ENCODE results near the gene PARVB.

PARVB gene

DNA sequence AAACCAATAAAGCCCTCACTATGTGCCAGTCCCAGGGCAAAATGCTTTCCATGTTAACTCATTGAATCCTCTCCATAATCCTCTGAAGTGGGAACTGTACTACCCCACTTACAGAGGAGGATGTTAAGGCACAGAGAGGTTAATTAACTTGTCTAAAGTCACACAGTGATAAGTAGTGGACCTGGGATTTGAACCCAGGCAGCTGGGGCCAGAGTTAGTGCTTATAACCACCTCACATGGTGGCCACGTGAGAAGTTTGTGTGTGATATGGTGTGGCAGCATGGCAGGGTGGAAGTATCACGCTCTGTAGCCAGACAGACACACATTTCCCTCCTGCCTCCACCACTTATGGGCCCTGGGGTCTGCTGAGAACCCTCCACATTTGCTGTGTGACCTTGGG is 173.2 kb downstream of the PARVB start:
- Histone ChIP-seq H3K9ac (ENCODE audit: insufficient read length, low read depth) (no peak overlapping the region), H3K4me3 (ENCODE audit: insufficient read length, low read depth) (no peak overlapping the region), H3K4me1 (ENCODE audit: insufficient read depth, insufficient read length) (peaks cover 7% of the 10 kb centered on the region), H3K27me3 (ENCODE audit: insufficient read depth, insufficient read length) (no peaks in the 10 kb centered on the region), H3K36me3 (ENCODE audit: insufficient read depth, insufficient read length, low read length) (no peaks in the 10 kb centered on the region), H3K9me3 (ENCODE audit: insufficient read depth, low read length) (no peaks in the 10 kb centered on the region)
- TF ChIP-seq SUZ12 (IDR thresholded peaks at IDR 0.05; ENCODE audit: extremely low read depth, insufficient read depth, insufficient read length) = no peak
- no peak for TF ChIP-seq YY1 (IDR thresholded peaks at IDR 0.05; ENCODE audit: insufficient read depth, insufficient read length)
- no peak for TF ChIP-seq ZNF274 (IDR thresholded peaks at IDR 0.05; ENCODE audit: low read depth, low read length)
- no peak for DNase-seq (ENCODE audit: low read depth, low spot score)

DNA sequence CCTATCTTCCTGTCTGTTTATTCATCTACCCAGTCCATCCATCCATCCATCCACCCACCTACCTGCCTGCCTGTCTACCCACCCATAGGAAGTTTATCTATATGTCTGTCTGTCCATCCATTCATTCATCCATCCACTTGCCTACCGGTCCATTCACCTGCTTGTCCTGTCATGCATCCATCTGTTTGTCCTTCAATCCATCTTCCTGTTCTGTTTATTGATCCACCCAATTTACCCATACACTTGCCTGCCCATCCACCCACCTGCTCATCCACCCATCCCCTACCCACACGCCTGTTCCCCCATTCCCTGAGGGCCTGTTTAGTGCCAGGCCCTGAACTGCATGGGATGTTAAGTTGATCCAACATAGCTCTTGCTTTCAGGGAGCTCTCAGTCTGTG is 175.1 kb downstream of the PARVB start:
- H3K27me3 ChIP-seq (ENCODE audit: insufficient read depth, insufficient read length) = no peaks in the 10 kb centered on the region
- no peaks in the 10 kb centered on the region for H3K9me3 ChIP-seq (ENCODE audit: insufficient read depth, low read length)
- no peak overlapping the region for H3K4me3 ChIP-seq (ENCODE audit: insufficient read length, low read depth)
- H3K4me1 ChIP-seq (ENCODE audit: insufficient read depth, insufficient read length) = peaks cover 7% of the 10 kb centered on the region
- H3K9ac ChIP-seq (ENCODE audit: insufficient read length, low read depth) = no peak overlapping the region
- no peak for DNase-seq (ENCODE audit: low read depth, low spot score)
- TF ChIP-seq SUZ12 (IDR thresholded peaks at IDR 0.05; ENCODE audit: extremely low read depth, insufficient read depth, insufficient read length) (no peak), YY1 (IDR thresholded peaks at IDR 0.05; ENCODE audit: insufficient read depth, insufficient read length) (no peak), ZNF274 (IDR thresholded peaks at IDR 0.05; ENCODE audit: low read depth, low read length) (no peak)
- H3K36me3 ChIP-seq (ENCODE audit: insufficient read depth, insufficient read length, low read length) = no peaks in the 10 kb centered on the region

DNA sequence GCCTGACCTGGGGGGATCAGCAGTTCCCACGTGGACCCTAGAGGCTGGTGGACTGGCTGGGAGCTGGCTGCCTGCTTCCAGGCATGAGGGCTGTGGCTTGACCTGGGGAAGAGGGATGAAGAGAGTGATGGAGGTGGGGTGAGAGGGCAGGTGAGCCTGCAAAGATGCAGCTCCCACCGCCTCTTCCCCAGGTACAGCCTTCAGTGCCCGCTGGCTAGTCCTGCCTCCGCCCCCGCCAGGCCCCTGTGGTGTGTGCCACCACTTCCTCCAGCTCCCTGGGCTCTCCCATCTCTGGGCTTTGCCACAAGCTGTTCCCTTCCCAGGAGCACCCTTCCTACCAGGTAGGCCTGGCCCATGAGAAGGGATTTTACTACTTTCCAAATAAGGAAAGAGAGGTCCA is 175.8 kb downstream of the PARVB start:
- H3K27me3 ChIP-seq (ENCODE audit: insufficient read depth, insufficient read length) = no peaks in the 10 kb centered on the region
- H3K9ac ChIP-seq (ENCODE audit: insufficient read length, low read depth) = no peak overlapping the region
- H3K9me3 ChIP-seq (ENCODE audit: insufficient read depth, low read length) = no peaks in the 10 kb centered on the region
- no peak overlapping the region for H3K4me3 ChIP-seq (ENCODE audit: insufficient read length, low read depth)
- TF ChIP-seq YY1 (IDR thresholded peaks at IDR 0.05; ENCODE audit: insufficient read depth, insufficient read length) (no peak), ZNF274 (IDR thresholded peaks at IDR 0.05; ENCODE audit: low read depth, low read length) (no peak), SUZ12 (IDR thresholded peaks at IDR 0.05; ENCODE audit: extremely low read depth, insufficient read depth, insufficient read length) (no peak)
- no peaks in the 10 kb centered on the region for H3K36me3 ChIP-seq (ENCODE audit: insufficient read depth, insufficient read length, low read length)
- H3K4me1 ChIP-seq (ENCODE audit: insufficient read depth, insufficient read length) = peaks cover 7% of the 10 kb centered on the region
- no peak for DNase-seq (ENCODE audit: low read depth, low spot score)

DNA sequence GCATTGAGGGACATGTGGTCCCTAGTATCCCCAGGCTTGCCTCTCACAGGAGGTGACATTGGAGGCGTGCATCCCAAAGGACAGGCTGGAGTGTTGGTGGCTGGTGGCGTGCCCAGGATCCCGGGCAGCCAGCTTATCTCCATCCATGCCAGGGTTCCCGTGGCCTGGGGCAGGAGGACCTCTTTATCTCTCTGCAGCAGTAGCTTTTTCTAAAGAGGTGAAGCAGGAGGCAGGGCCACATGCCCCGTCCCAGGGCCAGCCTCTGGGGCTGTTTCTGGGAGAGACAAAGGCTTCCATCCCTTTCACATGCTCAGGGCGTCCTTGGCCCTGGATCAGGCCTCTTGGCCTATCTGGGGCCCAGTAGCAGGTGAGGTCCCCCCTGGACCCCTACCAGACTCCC is 176.3 kb downstream of the PARVB start:
- Histone ChIP-seq H3K9ac (ENCODE audit: insufficient read length, low read depth) (no peak overlapping the region), H3K27me3 (ENCODE audit: insufficient read depth, insufficient read length) (no peaks in the 10 kb centered on the region), H3K4me1 (ENCODE audit: insufficient read depth, insufficient read length) (peaks cover 6% of the 10 kb centered on the region), H3K9me3 (ENCODE audit: insufficient read depth, low read length) (no peaks in the 10 kb centered on the region), H3K36me3 (ENCODE audit: insufficient read depth, insufficient read length, low read length) (no peaks in the 10 kb centered on the region), H3K4me3 (ENCODE audit: insufficient read length, low read depth) (no peak overlapping the region)
- no peak for DNase-seq (ENCODE audit: low read depth, low spot score)
- no peak for TF ChIP-seq SUZ12 (IDR thresholded peaks at IDR 0.05; ENCODE audit: extremely low read depth, insufficient read depth, insufficient read length)
- TF ChIP-seq ZNF274 (IDR thresholded peaks at IDR 0.05; ENCODE audit: low read depth, low read length) = no peak
- TF ChIP-seq YY1 (IDR thresholded peaks at IDR 0.05; ENCODE audit: insufficient read depth, insufficient read length) = no peak

GRCh38 chr22:44200855-44201550 is 176.9 kb downstream of the PARVB start:
- Histone ChIP-seq H3K4me3 (ENCODE audit: insufficient read length, low read depth) (no peak overlapping the region), H3K4me1 (ENCODE audit: insufficient read depth, insufficient read length) (peaks cover 4% of the 10 kb centered on the region), H3K27me3 (ENCODE audit: insufficient read depth, insufficient read length) (no peaks in the 10 kb centered on the region), H3K36me3 (ENCODE audit: insufficient read depth, insufficient read length, low read length) (no peaks in the 10 kb centered on the region), H3K9ac (ENCODE audit: insufficient read length, low read depth) (no peak overlapping the region), H3K9me3 (ENCODE audit: insufficient read depth, low read length) (no peaks in the 10 kb centered on the region)
- TF ChIP-seq ZNF274 (IDR thresholded peaks at IDR 0.05; ENCODE audit: low read depth, low read length) = no peak
- no peak for TF ChIP-seq SUZ12 (IDR thresholded peaks at IDR 0.05; ENCODE audit: extremely low read depth, insufficient read depth, insufficient read length)
- TF ChIP-seq YY1 (IDR thresholded peaks at IDR 0.05; ENCODE audit: insufficient read depth, insufficient read length) = no peak
- DNase-seq (ENCODE audit: low read depth, low spot score) = no peak

- H3K36me3 ChIP-seq (ENCODE audit: insufficient read depth, insufficient read length, low read length) = no peaks in the 10 kb centered on the region
- H3K4me1 ChIP-seq (ENCODE audit: insufficient read depth, insufficient read length) = no peaks in the 10 kb centered on the region
- no peaks in the 10 kb centered on the region for H3K27me3 ChIP-seq (ENCODE audit: insufficient read depth, insufficient read length)
- H3K9me3 ChIP-seq (ENCODE audit: insufficient read depth, low read length) = no peaks in the 10 kb centered on the region
- H3K4me3 ChIP-seq (ENCODE audit: insufficient read length, low read depth) = no peak overlapping the region
- TF ChIP-seq YY1 (IDR thresholded peaks at IDR 0.05; ENCODE audit: insufficient read depth, insufficient read length) (no peak), ZNF274 (IDR thresholded peaks at IDR 0.05; ENCODE audit: low read depth, low read length) (no peak), SUZ12 (IDR thresholded peaks at IDR 0.05; ENCODE audit: extremely low read depth, insufficient read depth, insufficient read length) (no peak)
- DNase-seq (ENCODE audit: low read depth, low spot score) = no peak
- no peak overlapping the region for H3K9ac ChIP-seq (ENCODE audit: insufficient read length, low read depth)
Observed at GRCh38 chr22:44201665-44202064, 177.6 kb downstream of the PARVB start.

GRCh38 chr22:44202261-44202789 is 178.2 kb downstream of the PARVB start:
- no peak for DNase-seq (ENCODE audit: low read depth, low spot score)
- Histone ChIP-seq H3K4me3 (ENCODE audit: insufficient read length, low read depth) (no peak overlapping the region), H3K9me3 (ENCODE audit: insufficient read depth, low read length) (no peaks in the 10 kb centered on the region), H3K4me1 (ENCODE audit: insufficient read depth, insufficient read length) (no peaks in the 10 kb centered on the region), H3K27me3 (ENCODE audit: insufficient read depth, insufficient read length) (no peaks in the 10 kb centered on the region), H3K9ac (ENCODE audit: insufficient read length, low read depth) (no peak overlapping the region), H3K36me3 (ENCODE audit: insufficient read depth, insufficient read length, low read length) (no peaks in the 10 kb centered on the region)
- TF ChIP-seq SUZ12 (IDR thresholded peaks at IDR 0.05; ENCODE audit: extremely low read depth, insufficient read depth, insufficient read length) (no peak), YY1 (IDR thresholded peaks at IDR 0.05; ENCODE audit: insufficient read depth, insufficient read length) (no peak), ZNF274 (IDR thresholded peaks at IDR 0.05; ENCODE audit: low read depth, low read length) (no peak)

Data from NT2/D1 (cell line).